ENCODE results near the gene TYSND1.
"Not testable (repeated sequence)": the region's sequence is repeated elsewhere in the genome, so short reads cannot be mapped to it uniquely, and the experiment has no call there.

Gene TYSND1

GRCh38 chr10:70146489-70147258, at the start of gene TYSND1:
Gene TYSND1 (minus strand): TSS chr10:70146700. CDS start chr10:70146586, 114 bp downstream.
- DNase-seq, result peak; percentile 92

- DNase-seq, result no peak
Observed at GRCh38 chr10:70193391-70193844, 46.9 kb upstream of the TYSND1 start.

DNA sequence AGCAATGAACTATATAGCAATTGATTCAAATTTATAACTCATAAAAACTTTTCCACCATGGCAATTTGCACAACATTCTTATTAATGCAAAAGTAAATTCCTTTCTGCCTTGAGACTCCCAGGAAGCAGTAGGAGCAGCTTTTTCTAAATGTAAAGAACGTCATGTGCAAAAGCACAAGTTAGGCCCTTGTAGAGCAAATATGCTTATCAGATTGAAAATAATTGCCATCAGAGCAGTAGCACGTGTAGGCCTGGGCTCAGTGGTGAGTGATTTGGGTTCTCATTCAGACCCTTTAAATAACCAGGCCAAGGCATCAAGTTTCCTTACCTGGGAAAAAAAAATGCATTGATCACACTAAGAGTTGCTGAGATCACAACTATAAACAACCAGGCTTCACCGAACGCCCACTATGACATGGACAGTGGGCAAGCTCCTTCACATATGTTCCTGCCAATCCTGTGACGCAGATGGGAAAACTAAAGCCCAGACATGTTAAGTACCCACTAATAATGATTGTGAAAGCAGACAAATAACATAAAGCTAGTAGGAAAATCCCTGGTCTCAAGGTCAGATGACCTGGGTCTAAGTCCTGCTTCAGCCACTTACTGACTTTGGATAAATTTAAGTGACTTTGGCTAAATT, 45.9 kb upstream of the TYSND1 start:
- DNase-seq, result no peak

- DNase-seq, result peak; percentile 58 to 74
Observed at GRCh38 chr10:70191972-70192305, 45.4 kb upstream of the TYSND1 start.

DNA sequence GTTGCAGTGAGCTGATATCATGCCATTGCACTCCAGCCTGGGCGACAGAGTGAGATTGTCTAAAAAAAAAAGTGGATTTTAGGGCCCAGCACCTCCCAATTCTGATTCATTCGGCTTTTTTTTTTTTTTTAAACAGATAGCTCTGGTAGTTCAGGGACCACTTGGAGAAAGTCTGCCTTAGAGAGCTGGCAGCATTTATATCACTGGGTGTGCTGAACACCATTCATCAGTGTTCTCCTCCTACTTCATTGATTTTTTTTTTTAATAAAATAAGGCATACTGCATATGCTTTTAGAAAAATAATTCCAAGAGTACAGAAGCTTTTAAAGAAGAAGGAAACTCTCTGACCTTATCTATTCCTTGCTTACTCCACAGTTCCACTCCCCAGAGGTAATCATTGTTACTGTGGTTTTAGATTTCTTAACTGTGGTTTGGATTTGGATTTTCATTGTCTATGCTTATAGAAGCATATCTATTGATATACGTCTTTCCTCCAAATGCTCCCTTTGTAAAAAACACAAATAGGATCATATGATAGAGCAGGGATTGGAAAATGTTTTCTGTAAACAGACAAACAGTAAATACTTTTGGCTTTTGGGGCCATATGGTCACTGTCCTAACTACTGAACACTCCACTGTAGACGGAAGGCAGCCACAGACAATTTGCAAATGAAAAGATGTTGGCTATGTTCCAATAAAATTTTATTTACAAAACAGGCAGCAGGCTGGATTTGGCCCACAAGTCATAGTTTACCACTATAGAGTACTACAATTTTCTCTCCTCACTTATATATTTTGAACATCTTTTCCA, 44.9 kb upstream of the TYSND1 start:
- no peak for DNase-seq

DNA sequence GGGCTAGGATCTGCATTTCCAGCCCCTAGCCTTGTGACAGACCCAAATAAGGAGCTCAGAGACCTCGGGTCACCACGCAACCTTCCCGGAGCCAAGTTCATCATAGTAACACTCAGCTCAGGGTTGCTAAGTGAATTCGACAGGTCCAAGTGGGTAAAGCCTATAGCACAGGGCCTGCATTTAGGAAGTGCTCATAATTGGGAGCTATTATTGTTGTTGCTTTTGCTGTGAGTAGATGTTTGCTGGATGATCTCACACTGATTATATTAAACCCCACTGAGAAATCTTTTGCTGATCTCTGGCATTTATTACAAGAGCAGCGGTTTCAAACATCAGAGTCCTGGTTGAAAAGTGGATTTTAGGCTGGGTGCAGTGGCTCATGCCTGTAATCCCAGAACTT, 44.1 kb upstream of the TYSND1 start:
- no peak for DNase-seq

- DNase-seq, result no peak
Observed at GRCh38 chr10:70190102-70190501, 43.6 kb upstream of the TYSND1 start.

DNA sequence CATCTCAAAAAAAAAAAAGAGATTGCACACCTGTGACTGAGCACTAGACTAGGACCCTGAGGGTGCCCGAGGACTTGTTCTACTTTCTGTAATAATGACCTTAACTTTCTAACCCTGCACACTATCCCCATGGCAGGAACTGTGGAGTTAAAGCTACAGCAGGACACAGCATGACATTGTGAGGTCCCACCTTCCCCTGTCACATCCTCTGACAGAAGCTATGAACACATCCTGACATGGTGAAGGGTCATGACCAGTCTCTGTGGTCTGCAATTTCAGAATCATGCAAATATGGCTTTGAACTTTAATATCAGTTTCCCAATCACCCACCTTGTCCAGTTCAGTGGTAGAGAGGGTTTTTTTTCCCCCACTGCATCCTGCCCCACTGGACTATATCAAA, 42.3 kb upstream of the TYSND1 start:
- no peak for DNase-seq

- no peak for DNase-seq
Observed at GRCh38 chr10:70186571-70186970, 40.1 kb upstream of the TYSND1 start.

DNA sequence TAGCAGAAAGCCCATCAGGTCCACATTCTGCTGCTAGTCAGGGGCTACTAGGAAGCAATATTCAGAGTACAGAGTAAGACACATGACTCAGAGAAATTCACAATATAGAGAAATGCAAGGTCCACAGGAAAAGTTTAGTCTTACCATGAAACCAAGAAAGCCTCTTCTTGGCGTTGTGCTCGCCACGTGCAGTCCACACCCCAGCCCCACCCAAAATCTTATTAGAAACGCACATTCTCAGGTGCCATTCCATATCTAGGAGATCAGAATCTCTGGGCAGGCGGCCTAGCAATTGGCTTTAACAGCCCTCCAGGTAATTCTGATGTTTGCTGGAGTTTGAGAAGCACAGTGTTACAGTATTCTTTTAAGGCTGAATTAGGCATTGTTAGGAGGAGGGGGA, 39.6 kb upstream of the TYSND1 start:
- no peak for DNase-seq

DNA sequence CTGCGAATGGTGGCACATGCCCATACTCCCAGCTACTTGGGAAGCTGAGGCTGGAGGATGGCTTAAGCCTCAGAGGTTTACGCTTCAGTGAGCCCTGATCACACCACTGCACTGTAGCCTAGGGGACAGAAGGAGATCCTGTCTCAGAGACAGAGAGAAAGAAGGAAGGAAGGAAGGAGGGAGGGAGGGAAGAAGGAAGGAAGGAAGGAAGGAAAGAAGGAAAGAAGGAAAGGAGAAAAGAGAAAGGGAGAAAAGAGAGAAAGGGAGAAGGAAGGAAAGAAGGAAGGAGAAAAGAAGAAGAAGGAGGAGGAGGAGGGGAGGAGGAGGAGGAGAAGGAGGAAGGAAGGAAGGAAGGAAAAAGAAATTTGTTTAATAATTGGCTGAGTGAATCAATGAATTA, 36.8 kb upstream of the TYSND1 start:
- no peak for DNase-seq

DNA sequence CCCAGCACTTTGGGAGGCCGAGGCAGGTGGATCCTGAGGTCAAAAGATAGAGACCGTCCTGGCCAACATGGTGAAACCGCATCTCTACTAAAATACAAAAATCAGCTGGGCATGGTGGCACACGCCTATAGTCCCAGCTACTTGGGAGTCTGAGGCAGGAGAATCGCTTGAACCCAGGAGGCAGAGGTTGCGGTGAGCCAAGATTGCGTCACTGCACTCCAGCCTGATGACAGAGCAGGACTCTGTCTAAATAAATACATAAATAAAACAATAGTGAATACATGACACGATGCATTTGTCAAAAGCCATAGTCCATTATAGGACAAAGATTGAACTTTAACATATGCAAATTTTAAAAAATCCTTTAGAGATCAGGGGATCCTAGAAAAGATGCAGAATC, 32.7 kb upstream of the TYSND1 start:
- not testable (repeated sequence) for DNase-seq

GRCh38 chr10:70178139-70178725, 31.7 kb upstream of the TYSND1 start:
- no peak for DNase-seq

- no peak for DNase-seq
Observed at GRCh38 chr10:70176441-70176840, 29.9 kb upstream of the TYSND1 start.

DNA sequence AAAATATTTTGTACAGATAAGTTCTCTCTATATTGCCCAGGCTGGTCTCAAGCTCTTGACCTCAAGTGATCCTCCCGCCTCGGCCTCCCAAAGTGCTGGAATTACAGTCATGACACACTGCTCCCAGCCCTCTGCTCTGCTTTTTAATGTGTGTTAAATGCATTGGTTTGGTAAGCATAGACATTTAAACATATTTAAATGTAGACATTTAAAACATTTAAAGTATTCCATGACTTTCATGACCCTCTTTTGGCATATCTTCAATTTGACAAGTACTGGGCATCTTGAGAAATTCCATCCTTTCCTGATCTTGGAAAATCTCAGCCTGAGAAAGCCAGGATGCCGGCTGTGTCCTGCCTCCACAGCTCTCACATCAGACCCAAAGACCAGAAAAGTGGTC, 29.0 kb upstream of the TYSND1 start:
- no peak for DNase-seq

DNA sequence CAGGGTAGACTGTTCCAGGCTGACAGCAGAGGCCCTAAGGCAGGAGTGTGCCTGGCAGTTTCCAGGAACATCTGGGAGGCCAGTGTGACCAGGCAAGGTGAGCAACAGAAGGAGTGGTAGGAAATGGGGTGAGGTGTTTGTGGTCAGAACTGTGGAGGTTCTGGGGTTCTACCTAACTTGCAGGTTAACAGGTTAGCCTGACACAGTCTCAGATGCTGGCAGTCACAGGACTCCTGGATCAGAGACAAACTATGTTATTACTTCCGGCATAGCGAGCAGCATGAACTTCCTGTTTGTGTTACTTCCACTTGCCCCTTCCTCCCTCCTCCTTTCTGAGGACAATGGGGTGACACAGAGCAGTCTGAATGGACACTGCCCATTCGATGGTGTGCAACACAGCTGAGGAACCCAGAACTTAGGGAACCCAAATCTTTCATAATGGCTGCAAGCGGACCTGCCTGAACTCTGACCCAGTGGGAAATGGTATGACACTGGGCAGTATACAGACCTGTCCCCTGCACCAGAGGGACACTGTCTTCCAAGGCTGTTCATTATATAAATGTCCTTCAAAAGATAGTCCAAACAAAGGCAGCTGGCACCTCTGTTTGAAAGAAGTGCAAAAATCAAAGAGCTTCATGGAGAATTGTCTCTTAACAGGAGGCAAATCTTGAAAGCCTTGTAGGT, 27.7 kb upstream of the TYSND1 start:
- DNase-seq, result peak; percentile 37 to 54

- DNase-seq, result peak in 1 of 2 experiments; percentile 50
Observed at GRCh38 chr10:70169649-70170364, 23.3 kb upstream of the TYSND1 start.

- no peak for DNase-seq
Observed at GRCh38 chr10:70169011-70169410, 22.5 kb upstream of the TYSND1 start.

- no peak for DNase-seq
Observed at GRCh38 chr10:70167246-70167645, 20.7 kb upstream of the TYSND1 start.

- no peak for DNase-seq
Observed at GRCh38 chr10:70166394-70166793, 19.9 kb upstream of the TYSND1 start.

- peak; percentile 69 to 71 for DNase-seq
Observed at GRCh38 chr10:70164163-70164562, 17.7 kb upstream of the TYSND1 start.

DNA sequence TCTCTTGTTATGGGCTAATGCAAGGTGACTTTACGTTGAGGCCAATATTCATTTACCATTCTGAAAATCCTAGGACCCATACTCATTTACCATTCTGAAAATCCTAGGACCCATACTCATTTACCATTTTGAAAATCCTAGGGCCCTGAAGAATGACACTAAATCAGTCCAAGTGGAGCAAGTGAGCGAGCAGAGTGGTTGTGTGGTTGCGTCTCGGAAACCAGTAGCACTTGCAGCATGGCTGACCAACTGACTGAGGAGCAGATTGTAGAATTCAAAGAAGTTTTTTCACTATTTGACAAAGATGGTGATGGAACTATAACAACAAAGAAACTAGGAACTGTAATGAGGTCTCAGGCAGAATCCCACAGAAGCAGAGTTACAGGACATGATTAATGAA, 16.9 kb upstream of the TYSND1 start:
- DNase-seq, result no peak
